ENCODE data around the gene TSBP1.

TSBP1 gene

DNA sequence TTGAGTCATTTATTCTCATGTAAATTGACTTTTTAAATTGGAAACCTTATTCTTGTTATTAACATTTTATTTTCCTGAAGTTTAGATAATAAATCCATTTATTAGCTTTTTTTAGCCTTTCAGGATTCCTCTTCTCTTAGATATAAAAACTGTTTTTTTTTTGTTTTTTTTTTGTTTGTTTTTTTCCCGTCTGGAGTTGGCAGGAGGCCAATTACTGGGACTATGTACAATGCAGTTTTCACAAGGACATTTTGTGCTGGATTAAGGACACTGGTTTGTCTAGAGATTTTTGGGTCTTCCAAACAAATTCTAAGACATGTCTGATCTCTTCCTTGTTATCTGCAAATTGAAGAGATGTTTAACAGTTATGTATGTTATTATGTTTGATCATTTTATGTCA lies 34.0 kb upstream of the TSBP1 start:
- Histone ChIP-seq H4K20me1 (ENCODE audit: insufficient read depth, low read length) (no peaks in the 10 kb centered on the region), H3K36me3 (replicated peaks; ENCODE audit: low read depth, low read length) (no peaks in the 10 kb centered on the region), H3K79me2 (ENCODE audit: low read length) (no peaks in the 10 kb centered on the region), H3K9me3 (ENCODE audit: insufficient read depth, low read length) (no peaks in the 10 kb centered on the region), H3K9ac (ENCODE audit: low read length) (no peak overlapping the region), H2AFZ (ENCODE audit: low read depth, low read length) (no peak overlapping the region), H3K27ac (ENCODE audit: low read length) (no peak overlapping the region), H3K4me1 (ENCODE audit: low read length) (peaks cover 13% of the 10 kb centered on the region), H3K4me2 (ENCODE audit: low read length) (no peak overlapping the region), H3K27me3 (ENCODE audit: low read depth, low read length) (0 out of 2 replicates have a peak, but pooled peaks cover 8% of the 10 kb centered on the region), H3K4me3 (ENCODE audit: low read length) (no peak overlapping the region)
- TF ChIP-seq, protein P1, sequence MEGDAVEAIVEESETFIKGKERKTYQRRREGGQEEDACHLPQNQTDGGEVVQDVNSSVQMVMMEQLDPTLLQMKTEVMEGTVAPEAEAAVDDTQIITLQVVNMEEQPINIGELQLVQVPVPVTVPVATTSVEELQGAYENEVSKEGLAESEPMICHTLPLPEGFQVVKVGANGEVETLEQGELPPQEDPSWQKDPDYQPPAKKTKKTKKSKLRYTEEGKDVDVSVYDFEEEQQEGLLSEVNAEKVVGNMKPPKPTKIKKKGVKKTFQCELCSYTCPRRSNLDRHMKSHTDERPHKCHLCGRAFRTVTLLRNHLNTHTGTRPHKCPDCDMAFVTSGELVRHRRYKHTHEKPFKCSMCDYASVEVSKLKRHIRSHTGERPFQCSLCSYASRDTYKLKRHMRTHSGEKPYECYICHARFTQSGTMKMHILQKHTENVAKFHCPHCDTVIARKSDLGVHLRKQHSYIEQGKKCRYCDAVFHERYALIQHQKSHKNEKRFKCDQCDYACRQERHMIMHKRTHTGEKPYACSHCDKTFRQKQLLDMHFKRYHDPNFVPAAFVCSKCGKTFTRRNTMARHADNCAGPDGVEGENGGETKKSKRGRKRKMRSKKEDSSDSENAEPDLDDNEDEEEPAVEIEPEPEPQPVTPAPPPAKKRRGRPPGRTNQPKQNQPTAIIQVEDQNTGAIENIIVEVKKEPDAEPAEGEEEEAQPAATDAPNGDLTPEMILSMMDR (IDR thresholded peaks at IDR 0.05; ENCODE audit: low read depth, low read length): no peak
- TF ChIP-seq EZH2phosphoT487 (IDR thresholded peaks at IDR 0.05; ENCODE audit: low read depth): no peak

DNA sequence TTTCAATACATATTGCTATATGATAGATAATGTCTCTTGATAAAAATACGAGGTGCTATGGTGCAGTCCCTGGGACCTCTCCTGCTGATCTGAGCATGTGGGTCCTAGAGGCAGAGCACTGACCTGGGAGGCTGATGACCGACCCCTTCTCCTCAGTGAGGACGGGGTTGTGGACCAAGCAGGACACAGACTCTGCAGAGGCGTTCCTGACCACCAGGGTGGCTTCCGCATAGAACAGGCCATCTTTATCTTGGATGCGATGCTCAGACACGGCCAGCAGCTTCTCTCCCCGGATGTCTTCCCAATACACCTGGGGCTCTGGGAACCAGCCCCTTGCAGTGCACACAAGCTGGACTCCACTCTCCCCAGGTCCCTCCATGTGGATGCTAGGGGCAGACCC lies 31.1 kb upstream of the TSBP1 start:
- Histone ChIP-seq H3K9me3 (ENCODE audit: insufficient read depth, low read length) (peaks cover 5% of the 10 kb centered on the region; the same call in 1 of the 2 replicates), H3K27ac (ENCODE audit: low read length) (no peak overlapping the region), H3K79me2 (ENCODE audit: low read length) (no peaks in the 10 kb centered on the region), H3K4me2 (ENCODE audit: low read length) (no peak overlapping the region), H3K4me3 (ENCODE audit: low read length) (no peak overlapping the region), H3K36me3 (replicated peaks; ENCODE audit: low read depth, low read length) (peaks cover 8% of the 10 kb centered on the region), H3K27me3 (ENCODE audit: low read depth, low read length) (0 out of 2 replicates have a peak, but pooled peaks cover 8% of the 10 kb centered on the region), H2AFZ (ENCODE audit: low read depth, low read length) (no peak overlapping the region), H3K9ac (ENCODE audit: low read length) (no peak overlapping the region), H4K20me1 (ENCODE audit: insufficient read depth, low read length) (no peaks in the 10 kb centered on the region), H3K4me1 (ENCODE audit: low read length) (peaks cover 15% of the 10 kb centered on the region)
- TF ChIP-seq, protein P1 (IDR thresholded peaks at IDR 0.05; ENCODE audit: low read depth, low read length): no peak
- no peak for TF ChIP-seq EZH2phosphoT487 (IDR thresholded peaks at IDR 0.05; ENCODE audit: low read depth)

DNA sequence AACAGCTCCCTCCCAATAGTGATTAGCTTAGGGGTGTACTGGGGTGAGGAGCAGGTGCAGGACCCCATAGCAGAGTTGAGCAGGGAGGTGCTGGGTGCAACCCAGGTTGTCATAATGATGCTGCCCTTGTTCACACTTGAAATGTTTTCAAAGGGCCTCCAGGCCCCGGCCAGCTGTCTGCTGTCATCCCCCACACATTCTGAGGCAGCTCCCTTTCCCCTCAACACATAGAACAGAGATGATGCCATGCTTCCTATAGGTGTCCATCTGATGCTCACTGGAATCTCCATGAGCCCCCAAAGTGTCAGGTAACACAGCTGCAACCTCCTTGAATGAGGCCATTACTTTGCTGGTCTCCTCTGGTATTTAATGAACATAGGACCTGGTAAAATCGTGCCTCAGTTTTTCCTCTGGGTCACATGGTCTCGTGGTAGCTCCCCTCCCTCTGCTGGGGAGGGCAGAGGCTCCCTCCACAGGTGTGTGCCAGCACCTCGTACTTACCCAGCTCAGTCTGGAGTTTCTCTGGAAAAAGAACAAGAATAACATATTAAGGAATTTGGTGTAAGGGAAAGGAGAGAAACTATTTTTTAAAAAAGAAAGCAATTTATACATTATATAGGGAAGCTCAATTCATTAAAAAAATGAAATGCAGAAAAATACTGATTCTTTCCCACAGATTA lies 29.7 kb upstream of the TSBP1 start:
- H4K20me1 ChIP-seq (ENCODE audit: insufficient read depth, low read length): no peaks in the 10 kb centered on the region
- H3K27ac ChIP-seq (ENCODE audit: low read length): no peak overlapping the region
- peaks cover 29% of the 10 kb centered on the region for H3K4me1 ChIP-seq (ENCODE audit: low read length)
- H3K4me2 ChIP-seq (ENCODE audit: low read length): no peak overlapping the region
- H3K9me3 ChIP-seq (ENCODE audit: insufficient read depth, low read length): peaks cover 6% of the 10 kb centered on the region; the same call in 1 of the 2 replicates
- no peak overlapping the region for H2AFZ ChIP-seq (ENCODE audit: low read depth, low read length)
- H3K79me2 ChIP-seq (ENCODE audit: low read length): no peaks in the 10 kb centered on the region
- H3K27me3 ChIP-seq (ENCODE audit: low read depth, low read length): 0 out of 2 replicates have a peak, but pooled peaks cover 8% of the 10 kb centered on the region
- TF ChIP-seq, protein P1 (IDR thresholded peaks at IDR 0.05; ENCODE audit: low read depth, low read length): no peak
- no peak for TF ChIP-seq EZH2phosphoT487 (IDR thresholded peaks at IDR 0.05; ENCODE audit: low read depth)
- no peak overlapping the region for H3K4me3 ChIP-seq (ENCODE audit: low read length)
- H3K36me3 ChIP-seq (replicated peaks; ENCODE audit: low read depth, low read length): peaks cover 8% of the 10 kb centered on the region
- H3K9ac ChIP-seq (ENCODE audit: low read length): no peak overlapping the region

DNA sequence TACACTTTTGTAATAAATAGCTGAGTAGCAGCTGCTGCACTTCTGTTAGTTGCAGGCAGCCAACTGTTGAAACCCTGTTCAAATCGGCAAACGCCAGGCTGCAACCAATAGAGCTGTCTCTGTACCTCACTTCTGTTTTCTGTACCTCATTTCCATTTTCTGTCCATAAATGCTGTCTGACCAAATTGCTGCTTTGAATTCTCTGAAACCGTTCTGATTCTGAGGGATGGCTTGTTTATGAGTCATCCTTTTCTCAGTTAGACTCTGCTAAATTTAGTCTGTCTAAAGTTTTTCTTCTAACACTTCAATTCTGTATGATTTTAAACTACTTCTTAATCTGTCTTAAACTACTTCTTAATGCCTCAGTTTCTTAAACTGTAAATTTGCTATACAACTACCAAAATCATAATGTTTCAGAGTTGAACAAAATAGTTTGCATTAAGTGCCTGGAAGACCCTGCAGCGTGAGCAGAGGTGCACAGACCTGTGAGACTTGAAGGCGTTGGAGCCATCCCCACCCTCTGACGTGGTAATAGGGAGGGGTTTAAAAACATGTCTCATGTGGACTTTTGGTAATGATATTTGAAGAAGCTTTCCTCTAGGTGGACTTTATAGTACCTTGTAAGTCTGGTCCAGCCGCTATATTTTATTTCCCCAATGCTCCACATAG lies 25.7 kb upstream of the TSBP1 start:
- H3K4me1 ChIP-seq (ENCODE audit: low read length): peaks cover 16% of the 10 kb centered on the region
- H3K4me3 ChIP-seq (ENCODE audit: low read length): peak overlapping the region; percentile 20; the same call in 1 of the 2 replicates
- H3K79me2 ChIP-seq (ENCODE audit: low read length): no peaks in the 10 kb centered on the region
- no peak overlapping the region; the same call in 1 of the 2 replicates for H3K9ac ChIP-seq (ENCODE audit: low read length)
- H3K27ac ChIP-seq (ENCODE audit: low read length): peak overlapping the region; percentile 74
- H3K27me3 ChIP-seq (ENCODE audit: low read depth, low read length): no peaks in the 10 kb centered on the region
- H3K9me3 ChIP-seq (ENCODE audit: insufficient read depth, low read length): peaks cover 6% of the 10 kb centered on the region; the same call in 1 of the 2 replicates
- TF ChIP-seq, protein P1 (IDR thresholded peaks at IDR 0.05; ENCODE audit: low read depth, low read length): no peak
- no peak for TF ChIP-seq EZH2phosphoT487 (IDR thresholded peaks at IDR 0.05; ENCODE audit: low read depth)
- no peak overlapping the region for H2AFZ ChIP-seq (ENCODE audit: low read depth, low read length)
- H4K20me1 ChIP-seq (ENCODE audit: insufficient read depth, low read length): no peaks in the 10 kb centered on the region
- peak overlapping the region; percentile 55 for H3K4me2 ChIP-seq (ENCODE audit: low read length)
- peaks cover 10% of the 10 kb centered on the region for H3K36me3 ChIP-seq (replicated peaks; ENCODE audit: low read depth, low read length)

Data from OCI-LY3 (cell line).